ENCODE measurements around the gene FAXDC2. TPM values are rescaled to one million over a fixed set of nuclear protein-coding genes. Genes with fewer than 3 reads are reported as not detected.

The FAXDC2 gene
- total and polyA plus RNA-seq, 5 donors, result 12.7 to 34.6 (median 27.6) TPM

DNA sequence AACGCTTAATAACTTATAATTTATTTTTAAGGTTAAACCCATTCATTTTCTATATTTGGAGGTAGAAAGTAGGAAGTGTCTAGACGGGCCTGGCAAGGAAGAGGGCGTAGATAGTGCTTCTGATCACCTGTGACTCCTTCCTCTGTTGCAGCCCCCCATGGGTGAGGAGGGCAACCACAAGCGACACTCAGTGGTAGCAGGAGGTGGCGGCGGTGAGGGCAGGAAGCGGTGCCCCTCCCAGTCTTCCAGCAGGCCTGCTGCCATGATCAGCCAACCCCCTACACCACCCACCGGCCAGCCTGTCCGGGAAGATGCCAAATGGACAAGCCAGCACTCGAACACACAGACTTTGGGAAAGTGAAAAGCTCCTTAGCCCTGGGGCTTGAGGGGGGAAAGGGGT lies 36.7 kb downstream of the FAXDC2 start:
- Histone ChIP-seq H3K4me1 (ENCODE audit: control insufficient read depth, insufficient read depth, low read length) (peaks cover 1% of the 10 kb centered on the region), H3K9me3 (ENCODE audit: control insufficient read depth, low read length) (no peaks in the 10 kb centered on the region), H3K27ac (ENCODE audit: low read length) (no peak overlapping the region), H3K27me3 (ENCODE audit: control insufficient read depth, insufficient read depth) (no peaks in the 10 kb centered on the region), H3K4me3 (ENCODE audit: low read length) (no peak overlapping the region)
- intact Hi-C loops (cut with DNase I), result loop anchor here in 2 of 4 donors (5.0 to 10.0 kb wide), 3 partner anchors 59 to 161 kb away; partner anchors contain the start of gene LARP1 (in 1 of the 2)
- ATAC-seq (no peak), DNase-seq (peak in 1 of 3 donors; percentile 26)
- WGBS, result 66% methylated on average over 10 of the region's 10 CpGs

- Histone ChIP-seq H3K27ac (ENCODE audit: low read length) (no peak overlapping the region), H3K4me3 (ENCODE audit: low read length) (no peak overlapping the region), H3K4me1 (ENCODE audit: control insufficient read depth, insufficient read depth, low read length) (no peaks in the 10 kb centered on the region), H3K27me3 (ENCODE audit: control insufficient read depth, insufficient read depth) (no peaks in the 10 kb centered on the region), H3K9me3 (ENCODE audit: control insufficient read depth, low read length) (no peaks in the 10 kb centered on the region)
- ATAC-seq, result no peak
- intact Hi-C loops (cut with DNase I), result loop anchor here in 2 of 4 donors (5.0 to 10.0 kb wide), 3 partner anchors 58 to 161 kb away; partner anchors contain the start of gene LARP1 (in 1 of the 2)
- DNase-seq, result no peak
- WGBS, result 78% methylated on average over 4 of the region's 4 CpGs
Observed at GRCh38 chr5:154813158-154813557, 37.2 kb downstream of the FAXDC2 start.

- Histone ChIP-seq H3K27me3 (ENCODE audit: control insufficient read depth, insufficient read depth) (no peaks in the 10 kb centered on the region), H3K27ac (ENCODE audit: low read length) (no peak overlapping the region), H3K9me3 (ENCODE audit: control insufficient read depth, low read length) (no peaks in the 10 kb centered on the region), H3K4me3 (ENCODE audit: low read length) (no peak overlapping the region), H3K4me1 (ENCODE audit: control insufficient read depth, insufficient read depth, low read length) (no peaks in the 10 kb centered on the region)
- WGBS, result 32% methylated on average over 3 of the region's 3 CpGs
- peak; percentile 42 to 63 for ATAC-seq
- intact Hi-C loops (cut with DNase I), result loop anchor here in 3 of 4 donors (2.0 to 10.0 kb wide), 4 partner anchors 57 to 161 kb away; partner anchors contain the start of gene LARP1 (in 1 of the 3)
- DNase-seq, result peak; percentile 44 to 81 (median 77)
Observed at GRCh38 chr5:154811653-154812465, 38.5 kb downstream of the FAXDC2 start.

- Histone ChIP-seq H3K9me3 (ENCODE audit: control insufficient read depth, low read length) (no peaks in the 10 kb centered on the region), H3K27me3 (ENCODE audit: control insufficient read depth, insufficient read depth) (no peaks in the 10 kb centered on the region), H3K4me3 (ENCODE audit: low read length) (no peak overlapping the region), H3K27ac (ENCODE audit: low read length) (no peak overlapping the region), H3K4me1 (ENCODE audit: control insufficient read depth, insufficient read depth, low read length) (no peaks in the 10 kb centered on the region)
- DNase-seq (no peak), ATAC-seq (no peak)
- intact Hi-C loops (cut with DNase I), result loop anchor here in 3 of 4 donors (2.0 to 10.0 kb wide), 4 partner anchors 56 to 160 kb away; partner anchors contain the start of gene LARP1 (in 1 of the 3)
- 82% methylated on average over 7 of the region's 7 CpGs for WGBS
Observed at GRCh38 chr5:154811239-154811638, 39.2 kb downstream of the FAXDC2 start.

DNA sequence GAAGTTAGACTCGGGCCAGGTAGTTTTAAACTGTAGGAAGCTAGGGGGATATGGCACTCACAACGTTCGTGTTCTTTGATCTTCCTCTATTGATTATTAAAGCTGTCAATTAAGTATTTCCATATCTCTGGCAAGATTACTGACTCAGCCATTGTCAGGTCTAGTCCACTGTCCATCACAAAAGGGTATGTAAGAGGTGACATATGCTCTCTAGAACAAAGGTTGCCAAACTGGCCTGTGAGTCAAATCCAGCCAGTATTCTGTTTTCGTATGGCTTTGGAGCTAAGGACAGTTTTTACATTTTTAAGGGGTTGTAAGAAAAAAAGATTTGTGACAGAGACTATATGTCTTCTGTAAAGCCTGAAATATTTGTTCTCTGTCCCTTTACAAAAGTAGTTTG lies 44.2 kb downstream of the FAXDC2 start:
- H3K4me1 ChIP-seq (ENCODE audit: control insufficient read depth, insufficient read depth, low read length), result no peaks in the 10 kb centered on the region
- no peak overlapping the region for H3K27ac ChIP-seq (ENCODE audit: low read length)
- DNase-seq, result no peak
- no peak for ATAC-seq
- no peak overlapping the region for H3K4me3 ChIP-seq (ENCODE audit: low read length)
- WGBS, result 83% methylated on average over 4 of the region's 4 CpGs
- H3K9me3 ChIP-seq (ENCODE audit: control insufficient read depth, low read length), result no peaks in the 10 kb centered on the region
- intact Hi-C loops (cut with DNase I), result no loop called here
- no peaks in the 10 kb centered on the region for H3K27me3 ChIP-seq (ENCODE audit: control insufficient read depth, insufficient read depth)

DNA sequence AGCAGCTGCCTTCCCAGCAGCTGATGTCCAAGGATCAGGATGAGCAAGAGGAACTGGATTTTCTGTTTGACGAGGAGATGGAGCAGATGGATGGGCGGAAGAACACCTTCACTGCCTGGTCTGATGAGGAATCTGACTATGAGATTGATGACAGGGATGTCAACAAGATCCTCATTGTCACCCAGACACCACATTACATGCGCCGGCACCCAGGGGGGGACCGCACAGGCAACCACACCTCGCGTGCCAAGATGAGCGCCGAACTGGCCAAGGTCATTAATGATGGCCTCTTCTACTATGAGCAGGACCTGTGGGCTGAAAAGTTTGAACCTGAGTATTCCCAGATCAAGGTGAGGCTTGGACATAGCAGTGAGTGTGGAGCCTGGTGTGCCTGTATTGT lies 48.4 kb downstream of the FAXDC2 start:
- intact Hi-C loops (cut with DNase I), result no loop called here
- WGBS, result 73% methylated on average over 9 of the region's 9 CpGs
- no peaks in the 10 kb centered on the region for H3K9me3 ChIP-seq (ENCODE audit: control insufficient read depth, low read length)
- H3K27me3 ChIP-seq (ENCODE audit: control insufficient read depth, insufficient read depth), result no peaks in the 10 kb centered on the region
- DNase-seq, result no peak
- H3K27ac ChIP-seq (ENCODE audit: low read length), result no peak overlapping the region
- H3K4me3 ChIP-seq (ENCODE audit: low read length), result no peak overlapping the region
- ATAC-seq, result peak; percentile 13 to 53
- no peaks in the 10 kb centered on the region for H3K4me1 ChIP-seq (ENCODE audit: control insufficient read depth, insufficient read depth, low read length)

- Histone ChIP-seq H3K27ac (ENCODE audit: low read length) (no peak overlapping the region), H3K4me3 (ENCODE audit: low read length) (no peak overlapping the region), H3K9me3 (ENCODE audit: control insufficient read depth, low read length) (no peaks in the 10 kb centered on the region), H3K4me1 (ENCODE audit: control insufficient read depth, insufficient read depth, low read length) (no peaks in the 10 kb centered on the region), H3K27me3 (ENCODE audit: control insufficient read depth, insufficient read depth) (no peaks in the 10 kb centered on the region)
- intact Hi-C loops (cut with DNase I), result no loop called here
- 89% methylated on average over 3 of the region's 3 CpGs for WGBS
- ATAC-seq, result no peak
- no peak for DNase-seq
Observed at GRCh38 chr5:154801083-154801482, 49.3 kb downstream of the FAXDC2 start.

DNA sequence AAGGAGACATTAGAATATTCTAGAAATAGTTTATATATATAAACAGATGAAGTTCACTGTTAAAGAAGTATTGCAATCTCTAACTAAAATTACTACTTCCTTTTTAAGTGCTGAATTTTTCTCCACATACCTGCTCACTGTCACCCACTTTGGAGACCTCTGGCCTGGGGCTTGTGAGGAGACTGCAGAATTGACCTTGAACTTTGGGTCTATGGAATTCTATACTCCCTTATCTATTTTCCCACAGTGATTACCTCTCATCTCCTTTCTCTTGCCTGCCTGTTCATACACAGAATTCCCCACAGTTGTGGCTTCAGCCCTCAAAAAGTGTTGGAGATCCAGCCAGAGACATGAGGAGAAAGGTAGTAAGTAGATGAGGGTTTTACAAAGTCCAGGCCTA lies 49.8 kb downstream of the FAXDC2 start:
- no peak for DNase-seq
- Histone ChIP-seq H3K27me3 (ENCODE audit: control insufficient read depth, insufficient read depth) (no peaks in the 10 kb centered on the region), H3K27ac (ENCODE audit: low read length) (no peak overlapping the region), H3K4me3 (ENCODE audit: low read length) (no peak overlapping the region), H3K4me1 (ENCODE audit: control insufficient read depth, insufficient read depth, low read length) (no peaks in the 10 kb centered on the region), H3K9me3 (ENCODE audit: control insufficient read depth, low read length) (no peaks in the 10 kb centered on the region)
- intact Hi-C loops (cut with DNase I), result no loop called here
- ATAC-seq, result no peak

- intact Hi-C loops (cut with DNase I), result no loop called here
- Histone ChIP-seq H3K27ac (ENCODE audit: low read length) (no peak overlapping the region), H3K4me3 (ENCODE audit: low read length) (no peak overlapping the region), H3K4me1 (ENCODE audit: control insufficient read depth, insufficient read depth, low read length) (peaks cover 9% of the 10 kb centered on the region), H3K9me3 (ENCODE audit: control insufficient read depth, low read length) (no peaks in the 10 kb centered on the region), H3K27me3 (ENCODE audit: control insufficient read depth, insufficient read depth) (no peaks in the 10 kb centered on the region)
- no peak for ATAC-seq
- 73% methylated on average over 4 of the region's 4 CpGs for WGBS
- no peak for DNase-seq
Observed at GRCh38 chr5:154797762-154798161, 52.6 kb downstream of the FAXDC2 start.

- DNase-seq (no peak), ATAC-seq (peak in 1 of 2 donors; percentile 34)
- 46% methylated on average over 3 of the region's 3 CpGs for WGBS
- Histone ChIP-seq H3K4me3 (ENCODE audit: low read length) (no peak overlapping the region), H3K27me3 (ENCODE audit: control insufficient read depth, insufficient read depth) (no peaks in the 10 kb centered on the region), H3K4me1 (ENCODE audit: control insufficient read depth, insufficient read depth, low read length) (peaks cover 9% of the 10 kb centered on the region), H3K27ac (ENCODE audit: low read length) (no peak overlapping the region), H3K9me3 (ENCODE audit: control insufficient read depth, low read length) (no peaks in the 10 kb centered on the region)
- intact Hi-C loops (cut with DNase I), result no loop called here
Observed at GRCh38 chr5:154795235-154795596, 55.2 kb downstream of the FAXDC2 start.

DNA sequence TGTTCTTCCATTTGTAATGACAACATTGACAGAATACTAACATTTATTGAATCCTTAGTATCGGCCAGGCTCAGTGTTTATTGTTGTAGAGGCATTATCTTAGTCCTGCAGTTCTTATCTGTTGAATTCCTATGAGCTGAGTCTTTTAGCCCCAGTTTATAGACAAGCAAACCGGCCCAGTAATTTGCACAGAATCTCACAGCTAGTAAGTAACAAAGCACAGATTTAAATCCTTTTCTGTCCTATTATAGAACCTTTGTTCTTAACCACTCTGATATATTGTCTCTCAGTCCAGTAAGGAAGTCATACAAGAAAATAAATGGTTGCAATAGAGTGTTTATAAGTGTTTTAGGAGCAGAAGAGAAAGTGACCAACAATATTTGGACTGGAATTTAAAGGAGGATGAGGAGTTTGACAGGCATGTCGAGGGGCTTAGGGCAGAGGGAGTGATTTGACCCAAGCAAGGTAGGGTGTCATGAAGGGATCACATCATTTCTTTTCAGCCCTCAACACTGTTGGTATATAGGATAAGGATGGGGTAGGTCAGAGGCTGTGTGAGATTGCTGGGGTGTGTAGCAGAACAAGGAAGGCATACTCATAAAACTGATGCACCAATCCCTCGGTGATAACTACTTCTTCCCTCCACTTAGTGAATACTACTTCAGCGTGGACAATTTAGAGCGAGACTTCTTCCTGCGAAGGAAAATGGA lies 55.7 kb downstream of the FAXDC2 start:
- Histone ChIP-seq H3K4me3 (ENCODE audit: low read length) (no peak overlapping the region), H3K4me1 (ENCODE audit: control insufficient read depth, insufficient read depth, low read length) (peaks cover 9% of the 10 kb centered on the region), H3K27me3 (ENCODE audit: control insufficient read depth, insufficient read depth) (no peaks in the 10 kb centered on the region), H3K9me3 (ENCODE audit: control insufficient read depth, low read length) (no peaks in the 10 kb centered on the region), H3K27ac (ENCODE audit: low read length) (peak overlapping the region; percentile 34)
- WGBS, result 44% methylated on average over 7 of the region's 7 CpGs
- intact Hi-C loops (cut with DNase I), result no loop called here
- peak; percentile 60 to 71 for ATAC-seq
- no peak for DNase-seq
